OCI-LY7 (cell line): ENCODE measurements around the gene SCT. TPM values are rescaled to one million over a fixed set of nuclear protein-coding genes. Genes with fewer than 3 reads are reported as not detected.

Source experiments
- BruUV-seq: library from RNA; stranded (reverse); fragments of 400-500 nt; replicated peaks from 2 replicates; lab custom pipeline; 2021; lab: Mats Ljungman, UMichigan
- CTCF ChIA-PET: fragments of 300-600 bp; sonication (Branson Sonifier 250); formaldehyde crosslinking; loops from one replicate; lab custom pipeline; 2022; ENCODE audit warnings: antibody characterized with exemption; ENCODE audit not compliant: unreplicated experiment; lab: Charles Lee
- POLR2A ChIA-PET: fragments of 300-600 bp; sonication (Branson Sonifier 250); formaldehyde crosslinking; loops from one replicate; lab custom pipeline; 2022; ENCODE audit warnings: antibody characterized with exemption; lab: Charles Lee
- DNase-seq: peaks from one replicate; pipeline ENCODE4 v3.0.0-alpha.2; 2015; ENCODE audit warnings: low spot score
- H2AFZ ChIP-seq: fragments of 200-600 bp; sonication (generic), shearing (Covaris generic); 2 replicates; pipeline ENCODE4 v1.6.1; 2014; ENCODE audit warnings: mild to moderate bottlenecking, antibody characterized with exemption, low read length, moderate library complexity
- H3K27ac ChIP-seq: fragments of 200-600 bp; sonication (generic); 2 replicates; pipeline ENCODE4 v1.5.1; 2014; ENCODE audit warnings: mixed run types, low read depth, mild to moderate bottlenecking, moderate library complexity, low read length, inconsistent platforms; ENCODE audit not compliant: poor library complexity, severe bottlenecking
- H3K36me3 ChIP-seq: fragments of 200-600 bp; sonication (generic); 2 replicates; pipeline ENCODE4 v1.6.1; 2014; ENCODE audit warnings: mild to moderate bottlenecking, antibody characterized with exemption, low read length, moderate library complexity, mixed read lengths; ENCODE audit not compliant: insufficient read depth
- H3K4me1 ChIP-seq: fragments of 200-600 bp; sonication (generic); 2 replicates; pipeline ENCODE4 v1.5.1; 2014; ENCODE audit warnings: mild to moderate bottlenecking, low read length; ENCODE audit not compliant: insufficient read depth, poor library complexity, severe bottlenecking
- H3K4me2 ChIP-seq: fragments of 200-600 bp; sonication (generic); 2 replicates; pipeline ENCODE4 v1.6.1; 2014; ENCODE audit warnings: mild to moderate bottlenecking, low read length
- H3K4me3 ChIP-seq: fragments of 200-600 bp; sonication (generic); 2 replicates; pipeline ENCODE4 v1.5.1; 2014; ENCODE audit warnings: mild to moderate bottlenecking, low read depth, low read length; ENCODE audit not compliant: poor library complexity, severe bottlenecking
- H3K79me2 ChIP-seq: fragments of 200-600 bp; sonication (generic); 2 replicates; pipeline ENCODE4 v1.6.1; 2016; ENCODE audit warnings: low read depth, mild to moderate bottlenecking, low read length, moderate library complexity, mixed read lengths; ENCODE audit not compliant: insufficient read depth
- H3K9me2 ChIP-seq: fragments of 200-600 bp; sonication (generic); 2 replicates; pipeline ENCODE4 v1.6.1; 2016; ENCODE audit warnings: mild to moderate bottlenecking, low read length, mixed read lengths; ENCODE audit not compliant: insufficient read depth
- H3K9me3 ChIP-seq: fragments of 200-600 bp; sonication (generic); 2 replicates; pipeline ENCODE4 v1.6.1; 2014; ENCODE audit warnings: mild to moderate bottlenecking, mixed run types, low read length, mixed read lengths
- H4K20me1 ChIP-seq: fragments of 200-600 bp; sonication (generic); 2 replicates; pipeline ENCODE4 v1.6.1; 2014; ENCODE audit warnings: mild to moderate bottlenecking, antibody characterized with exemption, low read length, moderate library complexity, mixed read lengths; ENCODE audit not compliant: insufficient read depth
- EZH2phosphoT487 ChIP-seq: fragments of 200-600 bp; sonication (generic); IDR thresholded peaks from 2 replicates; pipeline ENCODE4 v1.6.1; 2018; ENCODE audit warnings: low read depth, borderline replicate concordance, mild to moderate bottlenecking, mixed run types, antibody characterized with exemption, low read length, moderate library complexity, mixed read lengths
- intact Hi-C: fragments of 100-400 bp; cut with micrococcal nuclease; formaldehyde crosslinking; loops from one replicate; pipeline ENCODE4 v1.10.0; 2022; ENCODE audit not compliant: unreplicated experiment
- total RNA-seq, 2 experiments: library from RNA; depleted of rRNA in 1 of 2; stranded (reverse); fragments of >200 nt in 1 of 2; shearing (Covaris generic) in 1 of 2; gene quantifications; 2 replicates each; pipeline ENCODE4 v1.2.3, GENCODE V29; 2014 to 2022
- TF ChIP-seq, protein P1 (sequence below): fragments of 200-600 bp; sonication (generic); conservative IDR thresholded peaks from 2 replicates; pipeline ENCODE4 v1.5.1; 2014; ENCODE audit warnings: mild to moderate bottlenecking, antibody characterized with exemption, low read length, moderate library complexity, mixed read lengths

SCT gene
- total RNA-seq, 2 experiments from 2014 or later = not detected

DNA sequence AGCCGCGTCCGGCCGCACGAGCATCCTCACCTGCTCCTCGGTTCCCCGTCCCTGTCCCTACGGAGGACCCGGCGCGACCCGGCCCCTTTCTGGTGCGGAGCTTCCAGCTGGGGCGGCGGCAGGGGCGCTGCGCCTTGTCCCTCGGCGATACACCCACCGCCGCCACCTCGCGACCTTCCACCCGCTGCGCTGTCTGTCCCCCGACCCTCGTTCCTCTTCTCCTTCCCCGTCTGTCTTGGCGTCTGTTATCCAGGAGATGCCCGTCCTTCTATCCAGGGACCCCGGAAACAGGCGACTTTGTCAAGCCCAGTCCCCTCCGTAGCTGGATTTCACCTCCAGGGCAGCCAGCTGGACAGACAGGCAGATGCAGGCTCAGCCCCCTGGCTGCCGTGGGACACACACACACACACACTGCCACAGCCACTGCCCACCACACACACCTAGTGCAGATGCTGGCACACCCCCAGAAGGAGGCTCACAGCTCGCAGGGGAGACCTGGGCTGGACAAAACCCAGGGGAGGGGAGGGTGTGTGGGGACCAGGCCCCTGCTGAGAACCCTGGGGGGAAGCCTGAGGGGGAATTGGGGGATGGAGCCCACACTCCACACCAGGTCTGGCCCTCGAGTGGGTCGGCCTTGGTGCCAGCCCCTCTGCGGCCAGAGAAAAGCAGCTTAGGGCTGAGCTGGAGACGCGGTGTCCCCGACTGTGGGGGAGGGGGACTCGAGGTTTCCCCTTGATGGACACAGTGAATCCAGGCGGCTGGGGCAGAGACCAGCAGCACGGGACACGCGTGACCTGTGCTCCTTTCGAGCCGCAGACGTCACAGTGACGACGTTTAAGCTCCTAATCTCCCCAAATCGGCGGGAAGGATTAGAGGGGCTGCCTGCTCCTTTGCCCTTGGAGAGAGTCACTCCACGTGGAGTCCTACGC is 10.9 kb upstream of the SCT start:
- no peaks in the 10 kb centered on the region for H3K9me2 ChIP-seq
- no peaks in the 10 kb centered on the region for H3K9me3 ChIP-seq
- ChIA-PET CTCF (no interaction called here), POLR2A (no interaction called here)
- peaks cover 9% of the 10 kb centered on the region for H3K4me1 ChIP-seq
- intact Hi-C loops = no loop called here
- no peaks in the 10 kb centered on the region for H4K20me1 ChIP-seq
- H3K4me3 ChIP-seq = no peak overlapping the region
- H3K36me3 ChIP-seq = peaks cover 14% of the 10 kb centered on the region; the same call in 1 of the 2 replicates
- no peak overlapping the region for H3K27ac ChIP-seq
- no peak overlapping the region for H2AFZ ChIP-seq
- no peaks in the 10 kb centered on the region for H3K79me2 ChIP-seq
- TF ChIP-seq, protein P1, sequence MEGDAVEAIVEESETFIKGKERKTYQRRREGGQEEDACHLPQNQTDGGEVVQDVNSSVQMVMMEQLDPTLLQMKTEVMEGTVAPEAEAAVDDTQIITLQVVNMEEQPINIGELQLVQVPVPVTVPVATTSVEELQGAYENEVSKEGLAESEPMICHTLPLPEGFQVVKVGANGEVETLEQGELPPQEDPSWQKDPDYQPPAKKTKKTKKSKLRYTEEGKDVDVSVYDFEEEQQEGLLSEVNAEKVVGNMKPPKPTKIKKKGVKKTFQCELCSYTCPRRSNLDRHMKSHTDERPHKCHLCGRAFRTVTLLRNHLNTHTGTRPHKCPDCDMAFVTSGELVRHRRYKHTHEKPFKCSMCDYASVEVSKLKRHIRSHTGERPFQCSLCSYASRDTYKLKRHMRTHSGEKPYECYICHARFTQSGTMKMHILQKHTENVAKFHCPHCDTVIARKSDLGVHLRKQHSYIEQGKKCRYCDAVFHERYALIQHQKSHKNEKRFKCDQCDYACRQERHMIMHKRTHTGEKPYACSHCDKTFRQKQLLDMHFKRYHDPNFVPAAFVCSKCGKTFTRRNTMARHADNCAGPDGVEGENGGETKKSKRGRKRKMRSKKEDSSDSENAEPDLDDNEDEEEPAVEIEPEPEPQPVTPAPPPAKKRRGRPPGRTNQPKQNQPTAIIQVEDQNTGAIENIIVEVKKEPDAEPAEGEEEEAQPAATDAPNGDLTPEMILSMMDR = no peak
- TF ChIP-seq EZH2phosphoT487 = no peak
- DNase-seq = no peak
- no peak overlapping the region for H3K4me2 ChIP-seq
- BruUV-seq = no TSS peak

DNA sequence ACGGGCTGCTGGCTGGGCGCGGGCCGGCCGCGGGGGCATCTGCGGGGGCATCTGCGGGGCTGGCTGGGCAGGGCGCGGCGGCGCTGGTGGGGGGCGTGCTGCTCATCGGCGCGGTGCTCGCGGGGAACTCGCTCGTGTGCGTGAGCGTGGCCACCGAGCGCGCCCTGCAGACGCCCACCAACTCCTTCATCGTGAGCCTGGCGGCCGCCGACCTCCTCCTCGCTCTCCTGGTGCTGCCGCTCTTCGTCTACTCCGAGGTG is 10.3 kb upstream of the SCT start:
- Histone ChIP-seq H2AFZ (no peak overlapping the region), H4K20me1 (no peaks in the 10 kb centered on the region), H3K4me2 (no peak overlapping the region), H3K27ac (no peak overlapping the region), H3K4me3 (no peak overlapping the region), H3K79me2 (no peaks in the 10 kb centered on the region), H3K9me3 (no peaks in the 10 kb centered on the region), H3K36me3 (peaks cover 20% of the 10 kb centered on the region), H3K4me1 (peaks cover 9% of the 10 kb centered on the region), H3K9me2 (no peaks in the 10 kb centered on the region)
- CTCF ChIA-PET = no interaction called here
- BruUV-seq = no TSS peak
- DNase-seq = no peak
- POLR2A ChIA-PET = no interaction called here
- intact Hi-C loops = no loop called here
- TF ChIP-seq, protein P1 = no peak
- no peak for TF ChIP-seq EZH2phosphoT487
